ENCODE results near the gene CDH24. TPM values are rescaled to one million over a fixed set of nuclear protein-coding genes. Genes with fewer than 3 reads are reported as not detected.

CDH24 gene
- total and polyA plus RNA-seq, 2 donors from 2014 or later: 5.1 to 5.4 TPM

- FAIRE-seq: no peak
- intact Hi-C loops (cut with DNase I): no loop called here
- no peak for DNase-seq
- Histone ChIP-seq H3K27ac (ENCODE audit: low read depth in 2 of 2, low read length in 2 of 2) (peak overlapping the region; percentile 98 to 100), H3K4me3 (ENCODE audit: low read length in 3 of 3) (peak overlapping the region; percentile 86 to 99 (median 96)), H3K27me3 (ENCODE audit: control insufficient read depth, insufficient read depth, low read length) (no peaks in the 10 kb centered on the region), H3K9me3 (ENCODE audit: control insufficient read depth in 2 of 3, insufficient read depth in 1 of 3, low read length in 3 of 3) (no peaks in the 10 kb centered on the region), H3K36me3 (ENCODE audit: control insufficient read depth in 2 of 3, insufficient read depth in 3 of 3, low read length in 3 of 3) (peaks cover 8 to 14% (median 13%) of the 10 kb centered on the region in 3 donors), H3K9ac (ENCODE audit: low read length in 3 of 3) (peak overlapping the region in 2 of 3 donors; percentile 90 to 99), H3K4me1 (ENCODE audit: control insufficient read depth in 2 of 3, insufficient read depth in 2 of 3, low read depth in 1 of 3, low read length in 3 of 3) (peaks cover 0 to 6% (median 6%) of the 10 kb centered on the region in 3 donors)
- no peak for TF ChIP-seq CTCF (IDR thresholded peaks at IDR 0.05; ENCODE audit: borderline replicate concordance, extremely low read depth, insufficient read depth)
Measured at GRCh38 chr14:23035303-23036144, 21.8 kb downstream of the CDH24 start.

GRCh38 chr14:23034498-23035302 lies 22.6 kb downstream of the CDH24 start, which contains the start of gene PSMB5:
Gene PSMB5, minus strand, starts transcription at chr14:23034900. Its CDS starts 19 bp downstream, at chr14:23034881.
- DNase-seq (peak; percentile 91 to 98 (median 94)), FAIRE-seq (no peak)
- H3K27ac ChIP-seq (ENCODE audit: low read depth in 2 of 2, low read length in 2 of 2): peak within 1 kb of the TSS; percentile 98 to 100
- H3K9ac ChIP-seq (ENCODE audit: low read length in 3 of 3): peak within 1 kb of the TSS; percentile 79 to 99 (median 90)
- no peaks in the 10 kb centered on the region for H3K27me3 ChIP-seq (ENCODE audit: control insufficient read depth, insufficient read depth, low read length)
- no peaks in the 10 kb centered on the region for H3K9me3 ChIP-seq (ENCODE audit: control insufficient read depth in 2 of 3, insufficient read depth in 1 of 3, low read length in 3 of 3)
- peaks cover 0 to 6% (median 6%) of the 10 kb centered on the region in 3 donors for H3K4me1 ChIP-seq (ENCODE audit: control insufficient read depth in 2 of 3, insufficient read depth in 2 of 3, low read depth in 1 of 3, low read length in 3 of 3)
- H3K36me3 ChIP-seq (ENCODE audit: control insufficient read depth in 2 of 3, insufficient read depth in 3 of 3, low read length in 3 of 3): peaks cover 8 to 14% (median 13%) of the 10 kb centered on the region in 3 donors
- intact Hi-C loops (cut with DNase I): no loop called here
- peak within 1 kb of the TSS; percentile 86 to 99 (median 96) for H3K4me3 ChIP-seq (ENCODE audit: low read length in 3 of 3)
- no peak for TF ChIP-seq CTCF (IDR thresholded peaks at IDR 0.05; ENCODE audit: borderline replicate concordance, extremely low read depth, insufficient read depth)

GRCh38 chr14:23033801-23034497 lies 23.4 kb downstream of the CDH24 start:
- intact Hi-C loops (cut with DNase I): no loop called here
- no peak for DNase-seq
- Histone ChIP-seq H3K4me3 (ENCODE audit: low read length in 3 of 3) (peak overlapping the region; percentile 86 to 99 (median 96)), H3K4me1 (ENCODE audit: control insufficient read depth in 2 of 3, insufficient read depth in 2 of 3, low read depth in 1 of 3, low read length in 3 of 3) (peaks cover 0 to 6% (median 6%) of the 10 kb centered on the region in 3 donors), H3K36me3 (ENCODE audit: control insufficient read depth in 2 of 3, insufficient read depth in 3 of 3, low read length in 3 of 3) (peaks cover 8 to 16% (median 13%) of the 10 kb centered on the region in 3 donors), H3K27me3 (ENCODE audit: control insufficient read depth, insufficient read depth, low read length) (no peaks in the 10 kb centered on the region), H3K27ac (ENCODE audit: low read depth in 2 of 2, low read length in 2 of 2) (peak overlapping the region; percentile 98 to 100), H3K9me3 (ENCODE audit: control insufficient read depth in 2 of 3, insufficient read depth in 1 of 3, low read length in 3 of 3) (no peaks in the 10 kb centered on the region), H3K9ac (ENCODE audit: low read length in 3 of 3) (peak overlapping the region; percentile 79 to 99 (median 90))
- TF ChIP-seq CTCF (IDR thresholded peaks at IDR 0.05; ENCODE audit: borderline replicate concordance, extremely low read depth, insufficient read depth): no peak
- no peak for FAIRE-seq

Data from kidney (tissue), 14 donors.